Fibroblast of skin of abdomen (primary cell): ENCODE measurements around the gene ZNF77.
"Not testable (repeated sequence)": the region's sequence is repeated elsewhere in the genome, so short reads cannot be mapped to it uniquely, and the experiment has no call there.

Experiments
- DNase-seq: peaks from one replicate; pipeline ENCODE4 v3.0.0-alpha.2; 2013

The ZNF77 gene

GRCh38 chr19:2917275-2918184 lies 27.2 kb downstream of the ZNF77 start:
- no peak for DNase-seq

- DNase-seq, result no peak
These were observed 32.5 kb downstream of the ZNF77 start for GRCh38 chr19:2912306-2912705.

DNA sequence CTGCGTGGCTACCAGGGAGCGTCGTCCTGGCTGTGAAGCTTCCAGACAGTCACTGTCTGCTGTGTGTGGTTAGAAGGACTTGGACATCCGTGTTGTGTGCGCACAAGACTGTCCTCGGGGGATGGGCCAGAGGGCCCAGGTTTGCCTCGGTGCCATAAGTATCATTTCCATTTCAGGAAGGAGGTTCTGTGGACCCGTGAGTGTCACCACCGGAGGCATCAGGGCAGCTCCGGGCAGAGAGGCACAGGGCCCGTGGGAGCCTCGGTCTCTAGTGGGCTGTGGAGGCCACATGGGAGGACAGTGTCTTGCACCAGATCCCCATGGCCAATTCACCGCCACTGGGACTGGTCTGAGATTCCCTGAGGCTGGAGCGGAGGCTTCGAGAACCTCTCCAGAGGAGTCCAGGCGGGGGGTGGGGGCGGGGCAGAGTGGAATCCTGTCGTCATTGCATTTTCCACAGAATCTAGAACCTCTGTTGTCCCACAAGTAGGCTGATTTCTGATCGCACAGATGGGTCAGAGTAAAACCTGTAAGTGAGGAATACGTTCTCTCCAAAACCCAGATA lies 38.1 kb downstream of the ZNF77 start:
- DNase-seq, result no peak

- no peak for DNase-seq
These were observed 38.8 kb downstream of the ZNF77 start for GRCh38 chr19:2905918-2906519.

DNA sequence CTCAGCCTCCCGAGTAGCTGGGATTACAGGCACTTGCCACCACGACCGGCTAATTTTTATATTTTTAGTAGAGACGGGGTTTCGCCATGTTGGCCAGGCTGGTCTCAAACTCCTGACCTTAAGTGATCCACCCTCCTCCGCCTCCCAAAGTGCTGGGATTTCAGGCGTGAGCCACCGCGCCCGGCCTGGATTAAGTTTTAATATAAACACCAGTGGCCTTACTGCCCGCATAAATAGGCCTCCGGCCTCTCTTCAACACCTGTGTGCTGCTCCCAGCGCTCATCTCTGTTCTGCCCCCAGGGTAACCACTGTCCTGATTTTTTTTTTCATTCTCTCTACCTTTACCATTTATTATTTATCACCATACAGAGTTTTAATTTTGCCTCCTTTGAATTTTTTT lies 41.4 kb downstream of the ZNF77 start:
- not testable (repeated sequence) for DNase-seq

DNA sequence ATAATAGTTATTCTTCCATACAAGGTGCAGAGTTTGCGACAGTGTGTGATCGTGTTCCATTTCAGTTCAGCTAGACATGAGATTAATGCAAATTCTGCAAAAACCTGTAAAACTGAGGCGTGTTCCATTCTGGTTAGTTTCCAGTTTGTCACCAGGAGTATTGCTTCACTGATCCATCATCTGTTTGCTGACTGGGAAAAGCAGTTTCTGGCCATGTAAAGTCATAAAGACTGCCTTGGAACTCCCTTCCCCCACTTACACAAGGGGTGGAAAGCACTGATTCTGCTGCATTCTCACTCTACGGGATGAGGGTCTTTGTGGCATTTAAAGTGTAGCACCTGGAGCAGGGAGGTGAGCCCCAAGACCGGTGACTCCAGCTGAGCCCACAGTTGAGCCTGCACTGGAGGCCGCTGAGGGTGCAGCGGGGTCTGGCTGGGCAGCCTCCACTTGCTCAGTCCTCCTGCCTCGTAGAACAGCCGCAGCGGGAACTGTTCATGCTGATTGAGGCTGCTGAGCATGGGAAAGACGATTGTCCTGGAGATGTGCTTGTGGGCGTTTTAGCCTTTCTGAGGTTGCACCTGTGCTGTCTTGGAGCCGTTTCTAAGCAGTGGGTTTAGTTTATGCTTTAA lies 42.1 kb downstream of the ZNF77 start:
- no peak for DNase-seq

DNA sequence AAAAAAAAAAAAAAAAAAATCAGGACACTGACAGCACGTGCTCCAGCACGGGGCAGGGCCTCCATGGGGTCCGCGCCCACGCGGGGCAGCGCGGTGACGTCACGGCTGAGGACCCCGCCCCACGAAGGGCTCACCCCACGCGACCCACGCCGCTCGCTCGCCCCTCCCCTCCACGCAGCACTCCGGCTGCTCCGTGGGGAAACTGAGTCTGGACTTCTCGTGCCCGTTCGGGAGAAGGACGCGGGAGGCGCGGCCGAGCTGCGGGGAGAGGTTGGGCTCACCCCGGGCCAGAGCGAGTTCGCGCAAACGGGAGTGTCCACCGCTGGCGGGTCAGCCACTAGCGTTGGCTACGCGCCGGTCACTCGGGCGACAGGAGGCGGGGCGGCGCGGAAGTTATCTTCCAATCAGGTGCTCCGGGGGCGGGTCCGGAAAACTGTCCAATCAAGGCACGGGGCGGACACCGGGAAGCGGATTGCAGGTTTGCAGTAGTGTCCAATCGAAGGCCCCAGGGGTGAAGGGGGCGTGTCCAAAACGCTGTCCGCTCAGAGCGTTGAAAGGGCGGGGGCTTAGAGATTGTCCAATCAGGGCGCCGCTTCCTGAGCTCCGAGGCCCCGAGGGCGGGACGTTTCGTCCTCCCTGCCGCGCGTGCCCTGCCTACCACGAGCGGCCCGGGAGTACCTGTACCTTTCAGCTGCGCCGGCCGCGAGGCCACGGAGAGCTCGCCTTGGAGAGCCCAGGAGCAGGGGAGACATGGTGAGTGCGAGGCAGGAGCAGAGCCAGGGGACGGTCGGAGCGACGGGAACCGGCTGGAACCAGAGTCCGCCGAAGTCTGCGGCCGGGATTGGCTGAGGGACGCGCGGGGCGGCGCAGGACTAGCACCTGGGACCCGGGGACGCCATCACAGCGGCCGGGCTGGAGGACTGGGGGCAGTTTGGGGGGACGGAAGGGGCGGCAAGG lies 44.2 kb downstream of the ZNF77 start, which contains the start of gene ZNF57:
ZNF57 (plus strand) TSS at position 633 of the 957 bp plus-strand sequence; CDS start at position 751, 118 bp downstream.
- peak; percentile 99 for DNase-seq

DNA sequence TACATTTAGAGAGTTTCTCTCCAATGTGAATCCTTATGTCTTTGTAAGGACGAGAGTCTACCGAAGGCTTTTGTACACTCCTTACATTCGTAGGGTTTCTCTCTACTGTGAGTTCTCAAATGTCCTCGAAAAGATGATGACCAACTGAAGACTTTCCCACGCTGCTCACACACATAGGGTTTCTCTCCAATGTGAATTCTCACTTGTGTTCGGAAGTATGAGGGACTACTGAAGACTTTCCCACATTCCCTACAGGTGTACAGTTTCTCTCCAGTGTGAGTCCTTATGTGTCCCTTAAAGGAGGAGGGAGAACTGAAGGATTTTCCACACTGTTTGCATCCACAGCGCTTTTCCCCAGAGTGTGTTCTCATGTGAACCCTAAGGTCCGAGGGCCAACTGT lies 48.1 kb downstream of the ZNF77 start:
- DNase-seq, result no peak

- DNase-seq, result not testable (repeated sequence)
These were observed 54.2 kb downstream of the ZNF77 start for GRCh38 chr19:2890531-2890930.

- DNase-seq, result no peak
These were observed 56.0 kb downstream of the ZNF77 start for GRCh38 chr19:2888731-2889224.

DNA sequence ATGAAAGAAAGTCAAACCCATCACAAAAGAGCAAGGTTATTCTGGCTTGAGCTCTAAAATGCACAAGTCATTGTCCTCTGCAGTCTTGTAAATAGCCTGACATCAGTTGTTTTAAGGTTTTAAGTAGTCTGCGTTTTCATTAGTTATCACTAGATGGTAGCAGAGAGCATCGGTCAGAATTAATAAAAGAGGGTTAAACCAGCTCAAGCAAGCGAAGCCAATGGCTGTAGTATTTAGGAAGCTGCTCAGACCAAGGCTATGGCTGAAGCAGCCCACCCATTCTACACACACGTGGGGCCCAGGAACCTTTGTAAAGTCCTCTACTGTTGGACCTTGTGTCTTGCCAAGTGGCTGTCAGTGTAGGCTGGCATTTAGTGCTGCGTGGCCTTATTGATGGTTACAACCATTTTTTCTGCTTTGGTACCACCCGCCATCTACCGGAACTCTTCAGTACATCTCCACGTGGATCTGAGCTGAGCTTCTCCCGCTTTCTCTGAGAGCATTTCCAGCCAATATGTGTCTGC lies 57.3 kb downstream of the ZNF77 start:
- DNase-seq, result peak; percentile 37

GRCh38 chr19:2885736-2886135 lies 59.0 kb downstream of the ZNF77 start:
- no peak for DNase-seq

GRCh38 chr19:2883686-2884439 lies 60.9 kb downstream of the ZNF77 start:
- no peak for DNase-seq
